ENCODE data around the gene LRP10. TPM values are rescaled to one million over a fixed set of nuclear protein-coding genes. Genes with fewer than 3 reads are reported as not detected.
"Not testable (repeated sequence)": the region's sequence is repeated elsewhere in the genome, so short reads cannot be mapped to it uniquely, and the experiment has no call there.

The LRP10 gene
- total RNA-seq, 1 donor from 2014 or later, result 71.0 TPM

DNA sequence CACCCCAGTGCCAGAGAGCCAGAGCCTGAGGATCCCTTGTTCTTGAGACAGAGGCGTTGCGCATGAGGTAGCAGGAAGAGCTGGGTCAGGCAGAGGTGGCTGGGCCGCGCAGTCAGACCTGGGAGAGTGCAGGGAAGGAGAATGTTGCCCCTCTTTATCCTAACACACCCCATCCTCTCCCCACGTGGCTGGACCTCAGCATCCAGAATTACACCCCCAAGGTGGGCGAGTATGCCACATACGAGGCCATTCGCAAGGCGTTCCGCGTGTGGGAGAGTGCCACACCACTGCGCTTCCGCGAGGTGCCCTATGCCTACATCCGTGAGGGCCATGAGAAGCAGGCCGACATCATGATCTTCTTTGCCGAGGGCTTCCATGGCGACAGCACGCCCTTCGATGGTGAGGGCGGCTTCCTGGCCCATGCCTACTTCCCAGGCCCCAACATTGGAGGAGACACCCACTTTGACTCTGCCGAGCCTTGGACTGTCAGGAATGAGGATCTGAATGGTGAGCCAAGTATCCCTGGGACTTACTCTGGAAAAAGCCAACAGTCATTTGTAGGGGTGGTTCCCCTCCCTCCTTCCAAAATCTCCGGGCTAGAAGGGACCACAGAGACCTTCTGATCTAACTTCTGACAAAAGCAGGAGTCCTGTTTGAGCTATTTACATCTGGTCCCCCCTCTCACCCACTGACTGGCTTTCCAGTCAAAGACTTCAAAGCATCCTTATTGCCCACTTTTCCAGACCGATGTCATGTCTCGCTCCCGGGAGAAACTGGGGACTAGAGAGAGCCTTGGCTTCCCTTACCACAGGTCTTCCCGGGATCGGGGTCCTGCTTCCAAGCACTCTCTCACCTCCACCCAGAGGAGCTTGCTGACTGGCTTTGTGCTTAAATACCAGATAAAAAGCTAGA, 29.1 kb upstream of the LRP10 start:
- intact Hi-C loops (cut with DNase I), result loop anchor here (10.0 kb wide), 1 partner anchor 458 kb away; no protein-coding TSS in a partner anchor
- DNase-seq (ENCODE audit: low spot score), result no peak

GRCh38 chr14:22843123-22843925, 28.2 kb upstream of the LRP10 start:
- intact Hi-C loops (cut with DNase I), result loop anchor here (10.0 kb wide), 1 partner anchor 459 kb away; no protein-coding TSS in a partner anchor
- DNase-seq (ENCODE audit: low spot score), result no peak

DNA sequence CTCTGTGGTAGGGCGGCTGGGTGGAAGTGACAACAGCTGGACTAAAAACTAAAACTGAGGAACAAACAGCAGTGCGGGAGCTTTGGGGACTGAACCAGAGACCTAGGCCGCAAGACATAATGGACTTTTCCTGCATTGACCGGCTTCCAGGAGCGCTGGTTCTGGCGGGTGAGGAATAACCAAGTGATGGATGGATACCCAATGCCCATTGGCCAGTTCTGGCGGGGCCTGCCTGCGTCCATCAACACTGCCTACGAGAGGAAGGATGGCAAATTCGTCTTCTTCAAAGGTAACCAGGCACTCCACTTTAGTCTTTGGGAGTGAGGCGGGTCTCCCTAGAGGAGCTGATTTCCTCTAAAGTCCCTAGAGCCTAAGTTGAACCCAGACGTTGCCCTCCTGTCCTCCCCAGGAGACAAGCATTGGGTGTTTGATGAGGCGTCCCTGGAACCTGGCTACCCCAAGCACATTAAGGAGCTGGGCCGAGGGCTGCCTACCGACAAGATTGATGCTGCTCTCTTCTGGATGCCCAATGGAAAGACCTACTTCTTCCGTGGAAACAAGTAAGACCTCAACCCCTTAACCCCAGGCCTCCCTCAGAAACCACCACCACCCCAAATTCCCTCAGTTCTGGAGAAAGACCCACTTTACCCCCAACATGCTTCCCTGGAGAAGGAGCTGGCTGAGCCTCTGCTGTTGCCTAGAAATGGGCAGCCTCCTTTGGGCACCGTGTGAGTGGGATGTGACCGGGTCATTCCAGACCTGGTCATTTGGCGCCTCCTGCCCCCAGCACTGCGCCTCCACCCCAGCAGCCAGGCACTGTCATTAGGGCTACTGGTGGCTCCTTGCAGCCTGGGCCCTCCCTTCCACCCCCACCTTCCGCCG, 27.1 kb upstream of the LRP10 start:
- intact Hi-C loops (cut with DNase I), result loop anchor here (10.0 kb wide), 1 partner anchor 460 kb away; no protein-coding TSS in a partner anchor
- no peak for DNase-seq (ENCODE audit: low spot score)

DNA sequence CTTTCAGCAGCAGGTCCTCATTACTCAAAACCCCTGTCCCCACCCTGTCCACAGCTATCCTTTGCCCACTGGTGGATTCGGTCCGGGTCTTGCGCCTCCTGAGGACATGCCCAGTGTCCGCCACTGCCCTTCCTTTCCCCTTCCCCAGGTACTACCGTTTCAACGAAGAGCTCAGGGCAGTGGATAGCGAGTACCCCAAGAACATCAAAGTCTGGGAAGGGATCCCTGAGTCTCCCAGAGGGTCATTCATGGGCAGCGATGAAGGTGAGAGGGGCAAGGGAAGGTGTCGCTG, 26.5 kb upstream of the LRP10 start:
- intact Hi-C loops (cut with DNase I), result loop anchor here (10.0 kb wide), 1 partner anchor 460 kb away; no protein-coding TSS in a partner anchor

DNA sequence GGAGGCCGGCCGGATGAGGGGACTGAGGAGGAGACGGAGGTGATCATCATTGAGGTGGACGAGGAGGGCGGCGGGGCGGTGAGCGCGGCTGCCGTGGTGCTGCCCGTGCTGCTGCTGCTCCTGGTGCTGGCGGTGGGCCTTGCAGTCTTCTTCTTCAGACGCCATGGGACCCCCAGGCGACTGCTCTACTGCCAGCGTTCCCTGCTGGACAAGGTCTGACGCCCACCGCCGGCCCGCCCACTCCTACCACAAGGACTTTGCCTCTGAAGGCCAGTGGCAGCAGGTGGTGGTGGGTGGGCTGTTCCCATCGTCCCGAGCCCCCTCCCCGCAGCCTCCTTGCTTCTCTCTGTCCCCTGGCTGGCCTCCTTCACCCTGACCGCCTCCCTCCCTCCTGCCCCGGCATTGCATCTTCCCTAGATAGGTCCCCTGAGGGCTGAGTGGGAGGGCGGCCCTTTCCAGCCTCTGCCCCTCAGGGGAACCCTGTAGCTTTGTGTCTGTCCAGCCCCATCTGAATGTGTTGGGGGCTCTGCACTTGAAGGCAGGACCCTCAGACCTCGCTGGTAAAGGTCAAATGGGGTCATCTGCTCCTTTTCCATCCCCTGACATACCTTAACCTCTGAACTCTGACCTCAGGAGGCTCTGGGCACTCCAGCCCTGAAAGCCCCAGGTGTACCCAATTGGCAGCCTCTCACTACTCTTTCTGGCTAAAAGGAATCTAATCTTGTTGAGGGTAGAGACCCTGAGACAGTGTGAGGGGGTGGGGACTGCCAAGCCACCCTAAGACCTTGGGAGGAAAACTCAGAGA, 25.5 kb upstream of the LRP10 start:
- intact Hi-C loops (cut with DNase I), result loop anchor here (10.0 kb wide), 1 partner anchor 461 kb away; no protein-coding TSS in a partner anchor
- no peak for DNase-seq (ENCODE audit: low spot score)

More for the DNA sequence above, 26.5 kb upstream of the LRP10 start:
- DNase-seq (ENCODE audit: low spot score), result no peak

GRCh38 chr14:22846811-22847307, 24.7 kb upstream of the LRP10 start:
- intact Hi-C loops (cut with DNase I), result loop anchor here (10.0 kb wide), 1 partner anchor 462 kb away; no protein-coding TSS in a partner anchor
- DNase-seq (ENCODE audit: low spot score), result no peak

- DNase-seq (ENCODE audit: low spot score), result no peak
Measured at GRCh38 chr14:22847661-22848341, 23.7 kb upstream of the LRP10 start.

DNA sequence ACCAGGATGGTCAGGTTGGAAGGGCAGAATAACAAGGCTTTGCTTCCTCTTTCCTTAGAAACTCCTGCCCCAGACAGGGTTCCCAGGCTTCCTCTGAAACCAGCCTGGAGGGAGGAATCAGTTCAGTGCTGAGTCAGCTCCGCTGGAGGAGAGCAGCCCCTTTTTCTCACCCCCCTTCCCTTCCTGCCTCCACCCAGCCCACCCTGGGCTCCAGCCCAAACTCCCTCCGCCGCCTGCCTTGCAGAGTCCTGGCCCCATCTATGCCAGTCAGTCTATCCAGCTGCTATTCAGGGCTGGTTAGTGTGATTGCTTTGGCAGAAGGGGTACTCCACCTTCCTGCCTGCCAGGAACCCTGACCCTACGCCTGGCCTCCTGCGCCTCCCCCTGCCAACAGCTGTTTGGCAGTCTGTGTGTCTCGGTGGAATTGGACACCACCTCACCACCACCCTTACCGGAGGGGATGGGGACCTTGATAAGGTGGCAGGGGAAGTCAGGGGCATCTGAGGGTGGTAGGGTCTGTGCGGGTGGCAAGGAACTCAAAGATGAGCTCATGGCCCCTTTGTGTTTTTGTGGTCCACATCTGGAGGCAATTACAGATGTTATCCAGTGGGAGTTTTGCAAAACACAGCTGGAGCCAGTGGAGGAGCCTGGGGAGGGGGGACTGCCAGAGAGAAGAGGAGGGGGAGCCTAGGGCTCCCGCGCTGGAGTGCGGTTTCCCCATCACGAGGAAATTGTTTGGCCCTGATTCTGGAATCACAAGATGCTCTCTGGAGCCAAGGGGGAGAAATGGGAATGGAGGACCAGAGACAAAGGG, 23.0 kb upstream of the LRP10 start:
- intact Hi-C loops (cut with DNase I), result loop anchor here (2.0 to 10.0 kb wide), 2 partner anchors 464 to 510 kb away; no protein-coding TSS in a partner anchor
- DNase-seq (ENCODE audit: low spot score), result peak; percentile 82

More at GRCh38 chr14:22847661-22848341, 23.7 kb upstream of the LRP10 start:
- intact Hi-C loops (cut with DNase I), result loop anchor here (2.0 to 10.0 kb wide), 2 partner anchors 463 to 509 kb away; no protein-coding TSS in a partner anchor

DNA sequence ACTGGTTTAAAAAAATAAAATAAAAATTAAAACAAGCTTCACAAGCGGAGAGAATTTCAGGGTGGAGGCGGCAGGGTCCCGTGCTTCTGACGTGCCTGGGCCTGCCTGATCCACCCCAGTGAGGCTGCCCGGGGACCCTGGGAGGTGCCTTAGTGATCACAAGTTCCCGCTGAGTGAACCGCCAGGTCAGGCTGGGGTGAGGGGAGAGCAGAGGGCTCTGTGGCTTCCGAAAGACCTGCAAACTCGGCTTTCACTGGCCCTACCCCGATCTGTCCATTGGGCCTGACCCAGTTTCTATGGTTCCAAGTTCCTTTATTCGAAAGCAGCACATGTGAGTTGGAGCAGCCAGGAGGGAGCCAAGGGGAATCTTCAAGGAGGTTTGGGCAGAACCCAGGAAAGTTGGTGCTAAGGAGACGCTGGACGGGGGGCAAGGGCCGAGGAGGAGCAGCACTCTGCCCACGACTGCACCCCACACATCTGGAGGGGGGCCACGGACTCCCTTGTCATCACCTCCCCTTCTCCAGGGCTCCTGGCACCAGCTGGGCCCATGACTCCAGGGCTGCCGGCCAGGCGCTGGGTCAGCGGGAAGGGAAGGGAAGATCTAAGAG, 22.2 kb upstream of the LRP10 start:
- intact Hi-C loops (cut with DNase I), result loop anchor here (2.0 to 10.0 kb wide), 2 partner anchors 465 to 511 kb away; no protein-coding TSS in a partner anchor
- DNase-seq (ENCODE audit: low spot score), result peak; percentile 80

- intact Hi-C loops (cut with DNase I), result loop anchor here (2.0 to 5.0 kb wide), 3 partner anchors 22 to 294 kb away; partner anchors contain the start of gene MRPL52
- DNase-seq (ENCODE audit: low spot score), result peak; percentile 93
Measured at GRCh38 chr14:22850944-22851764, 20.4 kb upstream of the LRP10 start.

DNA sequence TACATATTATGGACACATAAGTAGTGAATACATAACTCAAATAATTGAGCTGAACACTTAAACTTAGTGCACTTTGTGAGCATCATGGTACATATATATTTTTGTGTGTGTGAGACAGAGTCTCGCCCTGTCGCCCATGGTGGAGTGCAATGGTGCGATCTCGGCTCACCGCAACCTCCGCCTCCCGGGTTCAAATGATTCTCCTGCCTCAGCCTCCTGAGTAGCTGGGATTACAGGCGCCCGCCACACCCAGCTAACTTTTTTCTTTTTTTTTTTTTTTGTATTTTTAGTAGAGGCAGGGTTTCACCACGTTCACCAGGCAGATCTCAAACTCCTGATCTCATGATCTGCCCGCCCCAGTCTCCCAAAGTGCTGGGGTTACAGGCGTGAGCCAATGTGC, 19.4 kb upstream of the LRP10 start:
- DNase-seq (ENCODE audit: low spot score), result not testable (repeated sequence)
- intact Hi-C loops (cut with DNase I), result loop anchor here (2.0 to 5.0 kb wide), 3 partner anchors 15 to 295 kb away; partner anchors contain the start of gene MMP14

DNA sequence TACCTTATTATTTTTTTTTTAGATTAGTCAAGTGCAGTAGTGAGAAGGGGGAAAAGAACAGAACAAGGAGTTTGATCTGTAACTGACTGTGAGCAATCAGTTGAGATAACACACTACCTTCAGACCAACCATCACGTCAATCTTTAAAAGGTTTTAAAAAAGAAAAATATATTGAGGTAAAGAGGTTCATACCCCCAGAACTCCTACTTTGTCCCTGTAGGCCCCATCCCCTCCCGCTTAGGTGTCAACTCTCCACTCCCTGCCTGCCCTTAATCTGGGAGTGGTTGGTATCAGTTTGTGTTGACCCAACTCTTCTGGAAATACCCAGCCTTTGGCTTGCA, 19.0 kb upstream of the LRP10 start:
- no peak for DNase-seq (ENCODE audit: low spot score)
- intact Hi-C loops (cut with DNase I), result loop anchor here (2.0 to 5.0 kb wide), 3 partner anchors 16 to 295 kb away; partner anchors contain the start of gene MMP14

DNA sequence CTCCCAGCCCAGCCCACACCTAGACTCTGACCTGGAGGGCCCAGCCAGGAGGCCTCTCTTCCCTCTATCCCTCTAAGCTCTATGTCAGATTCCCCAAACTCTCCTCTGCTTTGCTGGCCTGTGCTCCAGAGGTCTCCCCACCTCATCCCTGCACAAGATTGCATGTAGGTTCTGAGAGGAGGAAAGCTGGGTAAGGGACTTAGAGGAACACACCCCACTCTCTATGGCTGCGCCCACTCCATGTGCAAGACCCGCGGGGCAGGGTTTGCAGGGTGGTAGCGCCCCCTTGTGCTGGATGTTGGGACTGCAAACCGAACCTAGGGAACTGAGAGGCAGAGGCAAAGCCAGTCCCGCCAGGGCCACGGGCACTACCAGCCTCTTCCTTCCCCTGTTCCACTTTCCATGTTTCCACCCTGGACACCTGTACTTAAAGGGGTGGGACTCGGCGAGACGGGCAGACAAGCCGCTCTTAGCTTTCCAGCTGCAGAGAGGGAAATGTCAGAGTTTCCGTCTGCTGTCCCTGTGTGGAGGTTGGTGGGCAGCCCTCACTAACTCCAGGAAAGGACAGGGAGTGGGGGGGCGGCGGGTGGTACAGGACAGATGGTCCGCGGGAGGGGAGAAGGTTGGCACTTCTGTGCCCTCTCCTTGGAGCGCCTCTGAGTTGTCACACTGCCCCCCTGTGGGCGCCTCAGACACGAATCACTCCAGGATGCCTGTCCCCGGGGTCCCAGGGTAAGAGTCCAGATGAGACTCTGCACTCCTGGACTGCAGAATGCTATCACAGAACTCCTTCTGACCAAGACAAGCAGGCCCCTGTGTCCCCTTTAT, 18.4 kb upstream of the LRP10 start:
- DNase-seq (ENCODE audit: low spot score), result peak; percentile 94
- intact Hi-C loops (cut with DNase I), result loop anchor here (1.0 to 5.0 kb wide), 4 partner anchors 16 to 296 kb away; partner anchors contain the start of gene MMP14

- intact Hi-C loops (cut with DNase I), result loop anchor here (5.0 kb wide), 2 partner anchors 197 to 297 kb away; no protein-coding TSS in a partner anchor
- DNase-seq (ENCODE audit: low spot score), result not testable (repeated sequence)
Measured at GRCh38 chr14:22854296-22854695, 17.2 kb upstream of the LRP10 start.

All from cardiac septum (tissue), 1 donor.